Prostate gland (tissue), 2 donors: Measurements from ENCODE around the gene ABHD17B. TPM values are rescaled to one million over a fixed set of nuclear protein-coding genes. Genes with fewer than 3 reads are reported as not detected.

ENCODE experiments used
- DNase-seq: peaks from one replicate; pipeline ENCODE4 v3.0.0-alpha.2; 2019; ENCODE audit warnings: low spot score
- H3K27ac ChIP-seq, 2 donors: fragments of 200-600 bp; sonication (generic); 2 replicates each; pipeline ENCODE4 v1.5.1; 2017 to 2019
- H3K27me3 ChIP-seq: fragments of 200-600 bp; sonication (generic); replicated peaks from 2 replicates; pipeline ENCODE4 v1.5.1; 2019; ENCODE audit not compliant: insufficient read depth
- H3K36me3 ChIP-seq, 2 donors: fragments of 200-600 bp; sonication (generic); 1 replicate in 1 of 2; 2 replicates in 1 of 2; pipeline versions ENCODE4 v1.5.1 to v1.8.1; 2017 to 2019
- H3K4me1 ChIP-seq: fragments of 200-600 bp; sonication (generic); replicated peaks from 2 replicates; pipeline ENCODE4 v1.5.1; 2019
- H3K4me3 ChIP-seq, 2 donors: fragments of 200-600 bp; sonication (generic); 2 replicates each; pipeline ENCODE4 v1.5.1; 2017 to 2019
- H3K9me3 ChIP-seq: fragments of 200-600 bp; sonication (generic); 2 replicates; pipeline ENCODE4 v1.5.1; 2017
- CTCF ChIP-seq, 4 experiments: fragments of 200-600 bp in 2 of 4; fragments of 450-650 bp in 2 of 4; sonication (generic) in 2 of 4; IDR thresholded peaks; 1 replicate in 3 of 4; 2 replicates in 1 of 4; pipeline ENCODE4 v1.5.1; 2016 to 2019; ENCODE audit warnings: antibody characterized with exemption in 4 of 4, mild to moderate bottlenecking in 2 of 4, moderate library complexity in 2 of 4
- POLR2A ChIP-seq: fragments of 450-650 bp; IDR thresholded peaks from one replicate; pipeline ENCODE4 v1.6.1; 2016; ENCODE audit warnings: antibody characterized with exemption, mild to moderate bottlenecking
- POLR2AphosphoS5 ChIP-seq: sonication (generic); formaldehyde crosslinking; IDR thresholded peaks from one replicate; pipeline ENCODE4 v1.6.1; 2017; ENCODE audit warnings: antibody characterized with exemption
- WGBS: methylation state at CpG from one replicate; pipeline ENCODE4 v1.1.5; 2018; 5-methylcytosine and 5-hydroxymethylcytosine counted together
- intact Hi-C: fragments of 100-400 bp; cut with DNase I; formaldehyde crosslinking; loops from one replicate; pipeline ENCODE4 v1.14.2; 2022
- total RNA-seq, 2 donors: library from RNA; depleted of rRNA; stranded (reverse); fragments of >200 nt; gene quantifications; one replicate each; pipeline ENCODE4 v1.1.0, GENCODE V29; 2016

Gene ABHD17B
- total RNA-seq, 2 donors from 2014 or later = 31.6 to 42.4 TPM

GRCh38 chr9:71884005-71884404 is 27.0 kb downstream of the ABHD17B start:
- Histone ChIP-seq H3K4me1 (no peaks in the 10 kb centered on the region), H3K4me3 (no peak overlapping the region), H3K9me3 (no peaks in the 10 kb centered on the region), H3K27me3 (no peaks in the 10 kb centered on the region), H3K27ac (no peak overlapping the region), H3K36me3 (no peaks in the 10 kb centered on the region)
- intact Hi-C loops = no loop called here
- DNase-seq = no peak
- TF ChIP-seq POLR2AphosphoS5 = no peak
- TF ChIP-seq CTCF (IDR thresholded peaks at IDR 0.05) = no peak
- TF ChIP-seq POLR2A = no peak

GRCh38 chr9:71879644-71880174 is 31.3 kb downstream of the ABHD17B start:
- TF ChIP-seq POLR2A = no peak
- TF ChIP-seq CTCF (IDR thresholded peaks at IDR 0.05) = no peak
- TF ChIP-seq POLR2AphosphoS5 = no peak
- Histone ChIP-seq H3K36me3 (no peaks in the 10 kb centered on the region), H3K4me3 (no peak overlapping the region), H3K9me3 (no peaks in the 10 kb centered on the region), H3K4me1 (no peaks in the 10 kb centered on the region), H3K27me3 (no peaks in the 10 kb centered on the region), H3K27ac (no peak overlapping the region)
- intact Hi-C loops = no loop called here
- WGBS = 83% methylated on average over 2 of the region's 2 CpGs
- DNase-seq = no peak

- no peak for DNase-seq
- H3K4me1 ChIP-seq = no peaks in the 10 kb centered on the region
- H3K9me3 ChIP-seq = no peaks in the 10 kb centered on the region
- WGBS = 96% methylated on average over 4 of the region's 4 CpGs
- H3K4me3 ChIP-seq = no peak overlapping the region
- H3K36me3 ChIP-seq = no peaks in the 10 kb centered on the region
- no peak for TF ChIP-seq POLR2A
- no peak for TF ChIP-seq CTCF (IDR thresholded peaks at IDR 0.05)
- no peak for TF ChIP-seq POLR2AphosphoS5
- no peaks in the 10 kb centered on the region for H3K27me3 ChIP-seq
- intact Hi-C loops = no loop called here
- no peak overlapping the region for H3K27ac ChIP-seq
Observed at GRCh38 chr9:71878327-71879274, 32.4 kb downstream of the ABHD17B start.

GRCh38 chr9:71876829-71877228 is 34.2 kb downstream of the ABHD17B start:
- no peaks in the 10 kb centered on the region for H3K4me1 ChIP-seq
- TF ChIP-seq POLR2A (no peak), POLR2AphosphoS5 (no peak), CTCF (IDR thresholded peaks at IDR 0.05) (no peak)
- no peak overlapping the region for H3K4me3 ChIP-seq
- H3K27me3 ChIP-seq = no peaks in the 10 kb centered on the region
- no peaks in the 10 kb centered on the region for H3K9me3 ChIP-seq
- no peak overlapping the region for H3K27ac ChIP-seq
- no peaks in the 10 kb centered on the region for H3K36me3 ChIP-seq
- DNase-seq = no peak
- intact Hi-C loops = no loop called here

- Histone ChIP-seq H3K4me1 (no peaks in the 10 kb centered on the region), H3K36me3 (no peaks in the 10 kb centered on the region), H3K27ac (no peak overlapping the region), H3K9me3 (no peaks in the 10 kb centered on the region), H3K4me3 (no peak overlapping the region), H3K27me3 (no peaks in the 10 kb centered on the region)
- intact Hi-C loops = no loop called here
- no peak for DNase-seq
- TF ChIP-seq POLR2A = no peak
- WGBS = 92% methylated on average over 2 of the region's 2 CpGs
Observed at GRCh38 chr9:71876106-71876505, 34.9 kb downstream of the ABHD17B start.
